RWPE1 (cell line): Measurements from ENCODE around the gene EBI3.

Experiments used
- CTCF ChIA-PET: fragments of 350-600 bp; sonication (Branson Sonifier 250); formaldehyde crosslinking; extraction: SDS; loops from one replicate; lab custom pipeline; 2021; lab: Yijun Ruan, JAX
- POLR2A ChIA-PET: fragments of 400-600 bp; formaldehyde crosslinking; extraction: SDS; loops from one replicate; lab custom pipeline; 2020; ENCODE audit warnings: antibody characterized with exemption; ENCODE audit not compliant: low non-redundant PET; lab: Yijun Ruan, JAX
- DNase-seq: peaks from one replicate; pipeline ENCODE4 v3.0.0; 2012; ENCODE audit warnings: low spot score
- H3K27ac ChIP-seq: fragments of 450-650 bp; 2 replicates; pipeline ENCODE4 v1.5.1; 2017
- TF ChIP-seq, protein P1 (sequence below): fragments of 450-650 bp; conservative IDR thresholded peaks from 2 replicates; pipeline ENCODE4 v1.5.1; 2017; ENCODE audit warnings: low read depth, mild to moderate bottlenecking

EBI3 gene

DNA sequence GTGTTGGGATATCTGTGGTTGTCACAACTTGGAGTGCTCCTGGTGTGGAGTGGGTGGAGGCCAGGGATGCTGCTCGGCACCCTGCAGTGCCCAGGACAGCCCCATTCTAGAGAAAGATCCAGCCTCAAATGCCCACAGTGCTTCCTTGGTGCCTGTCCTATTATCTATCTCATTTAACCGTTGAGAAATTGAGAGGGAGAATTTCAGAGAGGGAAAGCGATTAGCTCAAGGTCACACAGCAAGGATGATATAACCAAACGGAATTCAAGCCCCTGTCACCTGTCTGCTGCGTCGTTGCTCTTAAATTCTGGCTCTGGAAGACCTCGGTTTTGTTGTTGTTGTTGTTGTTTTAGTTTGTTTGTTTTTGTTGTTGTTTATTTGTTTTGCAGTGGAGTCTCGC lies 33.3 kb upstream of the EBI3 start:
- POLR2A ChIA-PET = no interaction called here
- no peak overlapping the region for H3K27ac ChIP-seq
- CTCF ChIA-PET = no interaction called here

DNA sequence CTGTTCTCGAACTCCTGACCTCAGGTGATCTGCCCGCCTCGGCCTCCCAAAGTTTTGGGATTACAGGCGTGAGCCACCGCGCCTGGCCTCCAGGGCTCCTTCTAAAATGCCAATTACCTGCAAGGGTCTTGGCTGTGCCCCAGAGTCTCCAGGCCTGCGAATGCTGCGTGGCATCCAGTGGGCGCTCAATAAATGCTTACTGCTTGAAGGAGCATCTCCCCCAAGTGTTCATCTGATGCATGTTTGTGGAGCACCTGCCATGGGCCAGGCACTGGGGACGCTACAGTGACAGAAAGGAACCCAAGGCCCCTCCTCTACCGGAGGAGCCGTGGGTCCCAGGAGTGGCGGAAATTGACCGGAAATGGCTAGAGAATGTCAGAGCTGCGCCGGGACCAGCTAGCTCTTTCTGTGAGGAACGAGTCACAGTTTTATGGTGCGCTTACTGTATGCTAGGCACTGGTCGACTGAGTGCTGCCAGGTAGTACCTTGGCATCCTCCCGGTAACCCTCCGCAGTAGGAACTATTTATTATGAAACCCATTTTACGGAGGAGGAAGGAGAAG lies 32.7 kb upstream of the EBI3 start:
- DNase-seq = no peak
- TF ChIP-seq, protein P1, sequence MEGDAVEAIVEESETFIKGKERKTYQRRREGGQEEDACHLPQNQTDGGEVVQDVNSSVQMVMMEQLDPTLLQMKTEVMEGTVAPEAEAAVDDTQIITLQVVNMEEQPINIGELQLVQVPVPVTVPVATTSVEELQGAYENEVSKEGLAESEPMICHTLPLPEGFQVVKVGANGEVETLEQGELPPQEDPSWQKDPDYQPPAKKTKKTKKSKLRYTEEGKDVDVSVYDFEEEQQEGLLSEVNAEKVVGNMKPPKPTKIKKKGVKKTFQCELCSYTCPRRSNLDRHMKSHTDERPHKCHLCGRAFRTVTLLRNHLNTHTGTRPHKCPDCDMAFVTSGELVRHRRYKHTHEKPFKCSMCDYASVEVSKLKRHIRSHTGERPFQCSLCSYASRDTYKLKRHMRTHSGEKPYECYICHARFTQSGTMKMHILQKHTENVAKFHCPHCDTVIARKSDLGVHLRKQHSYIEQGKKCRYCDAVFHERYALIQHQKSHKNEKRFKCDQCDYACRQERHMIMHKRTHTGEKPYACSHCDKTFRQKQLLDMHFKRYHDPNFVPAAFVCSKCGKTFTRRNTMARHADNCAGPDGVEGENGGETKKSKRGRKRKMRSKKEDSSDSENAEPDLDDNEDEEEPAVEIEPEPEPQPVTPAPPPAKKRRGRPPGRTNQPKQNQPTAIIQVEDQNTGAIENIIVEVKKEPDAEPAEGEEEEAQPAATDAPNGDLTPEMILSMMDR = no peak
- ChIA-PET POLR2A (no interaction called here), CTCF (interaction anchor here (0.5 kb wide), 1 partner anchor 30 kb away, joined by 6 read pairs; no protein-coding TSS in a partner anchor)
- no peak overlapping the region for H3K27ac ChIP-seq

More for the DNA sequence above, 33.3 kb upstream of the EBI3 start:
- DNase-seq = no peak
- TF ChIP-seq, protein P1 = no peak

DNA sequence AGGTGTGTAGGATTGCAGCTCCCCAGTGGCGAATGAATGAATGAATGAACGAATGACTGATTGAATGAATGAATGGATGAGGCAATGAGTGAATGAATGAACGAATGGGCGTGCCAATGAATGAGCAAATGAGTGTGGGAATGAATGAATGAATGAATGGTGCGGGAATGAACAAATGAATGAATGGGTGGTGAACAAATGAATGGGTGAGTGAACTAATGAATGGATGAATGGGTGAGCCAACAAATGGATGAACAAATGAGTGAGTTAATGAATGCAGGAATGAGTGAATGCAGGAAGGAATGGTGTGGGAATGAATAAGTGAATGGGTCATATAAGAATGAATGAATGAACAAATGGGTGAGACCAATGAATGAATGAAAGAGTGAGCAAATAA lies 32.1 kb upstream of the EBI3 start:
- TF ChIP-seq, protein P1 = no peak
- H3K27ac ChIP-seq = no peak overlapping the region
- CTCF ChIA-PET = interaction anchor here (0.5 kb wide), 1 partner anchor 30 kb away, joined by 6 read pairs; no protein-coding TSS in a partner anchor
- POLR2A ChIA-PET = no interaction called here
- DNase-seq = no peak

DNA sequence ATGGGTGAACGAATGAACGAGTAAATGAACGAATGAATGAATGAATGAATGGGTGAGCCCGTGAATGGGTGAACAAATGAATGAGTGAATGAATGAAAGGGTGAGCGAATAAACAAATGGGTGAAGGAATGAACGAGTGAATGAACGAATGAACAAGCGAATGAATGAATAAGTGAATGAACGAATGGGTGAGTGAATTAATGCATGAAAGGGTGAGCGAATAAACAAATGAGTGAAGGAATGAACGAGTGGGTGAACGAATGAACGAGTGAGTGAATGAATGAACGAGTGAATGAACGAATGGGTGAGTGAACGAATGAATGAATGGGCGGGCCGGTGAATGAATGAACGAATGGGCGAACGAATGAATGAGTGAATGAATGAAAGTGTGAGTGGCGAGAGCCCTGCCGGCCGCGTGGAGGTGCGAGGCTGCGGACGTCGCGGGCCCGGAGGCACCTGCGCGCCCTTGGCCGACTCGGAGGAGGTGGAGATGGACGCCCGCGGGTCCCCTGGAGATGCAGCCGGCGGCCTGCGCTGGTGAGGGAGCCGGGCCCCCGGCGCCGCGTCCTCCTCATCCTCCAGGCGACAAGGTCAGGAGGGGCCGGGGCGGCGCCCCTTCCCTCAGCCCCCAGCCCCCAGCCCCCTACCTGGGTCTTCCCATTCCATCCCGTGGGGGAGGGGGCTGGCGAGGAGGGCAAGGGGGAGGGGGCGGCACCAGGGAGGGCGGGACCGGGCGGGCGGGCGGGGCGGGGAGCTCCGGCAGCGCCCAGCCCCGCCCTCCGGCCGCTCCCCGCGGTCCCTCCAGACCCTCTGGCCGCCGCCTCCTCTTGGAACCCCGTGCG lies 31.5 kb upstream of the EBI3 start:
- TF ChIP-seq, protein P1 = no peak
- H3K27ac ChIP-seq = no peak overlapping the region
- ChIA-PET CTCF (interaction anchor here (0.5 to 0.8 kb wide), 5 partner anchors 9 to 209 kb away, joined by 3 to 5 read pairs (median 3); no protein-coding TSS in a partner anchor), POLR2A (interaction anchor here (0.6 kb wide), 1 partner anchor 34 kb away, joined by 3 read pairs; no protein-coding TSS in a partner anchor)
- DNase-seq = no peak

DNA sequence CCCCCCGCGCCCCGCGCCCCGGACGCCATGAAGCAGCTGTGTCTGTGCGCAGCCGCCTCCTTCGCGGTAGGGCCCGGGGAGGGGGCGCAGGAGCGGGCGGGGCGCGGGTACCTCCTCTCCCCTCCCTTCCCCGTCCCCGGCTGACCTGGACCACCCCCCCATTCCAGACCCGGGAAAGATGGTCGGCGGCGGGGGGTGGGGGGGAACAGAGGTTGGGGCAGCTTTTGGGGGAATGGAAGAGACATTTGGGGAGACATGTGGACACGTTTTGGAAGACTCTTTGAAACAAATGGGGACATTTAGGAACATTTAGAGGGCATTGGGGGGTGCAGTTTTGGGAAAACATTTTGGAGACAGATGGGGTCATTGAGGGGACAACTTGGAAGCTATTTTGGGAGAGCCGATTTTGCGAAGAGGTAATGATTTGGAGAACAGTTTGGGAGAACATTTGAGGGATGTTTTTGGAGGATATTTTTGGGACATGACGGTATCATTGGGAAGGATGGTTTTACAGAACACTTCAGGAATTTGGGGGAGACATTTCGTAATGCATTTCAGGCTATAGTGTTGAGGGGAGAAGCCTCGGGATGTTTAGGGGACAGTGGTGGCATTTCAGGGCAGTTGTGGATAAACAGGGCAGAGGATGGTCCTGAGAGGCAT lies 30.7 kb upstream of the EBI3 start:
- TF ChIP-seq, protein P1 = no peak
- CTCF ChIA-PET = interaction anchor here (0.7 to 0.8 kb wide), 4 partner anchors 8 to 209 kb away, joined by 3 to 5 read pairs (median 4); no protein-coding TSS in a partner anchor
- no peak for DNase-seq
- H3K27ac ChIP-seq = no peak overlapping the region
- POLR2A ChIA-PET = interaction anchor here (0.6 kb wide), 1 partner anchor 34 kb away, joined by 3 read pairs; no protein-coding TSS in a partner anchor
